ENCODE data around the gene RB1.

Gene RB1

DNA sequence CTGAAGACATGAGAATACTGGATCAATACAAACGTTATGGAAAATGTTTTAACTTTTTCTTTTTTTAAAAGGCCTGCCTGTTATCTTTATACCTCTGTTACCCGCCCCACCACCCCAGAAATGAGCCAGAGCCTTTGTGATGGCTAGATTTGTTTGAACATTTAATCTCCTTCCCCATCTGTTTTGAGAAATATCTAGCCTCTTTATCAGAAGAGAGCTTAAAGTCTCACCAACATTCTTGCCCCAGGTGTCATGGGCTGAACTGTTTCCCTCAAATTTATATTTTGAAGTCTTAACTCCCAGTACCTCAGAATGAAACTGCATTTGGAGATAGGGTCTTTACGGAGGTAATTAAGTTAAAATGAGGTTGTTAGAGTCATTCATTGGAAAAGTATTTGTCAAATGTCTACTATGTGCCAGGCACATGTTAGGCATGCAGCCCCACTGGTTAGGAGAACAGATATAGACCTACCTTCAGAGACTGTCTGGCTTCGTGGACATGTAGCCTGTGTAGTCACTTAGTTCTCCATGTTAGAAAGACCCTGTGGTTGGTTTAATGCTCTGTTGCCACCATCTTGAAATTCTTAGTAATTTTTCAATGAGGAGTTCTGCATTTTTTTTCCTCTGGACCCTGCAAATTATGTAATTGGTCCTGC is 6.3 kb upstream of the RB1 start:
- Histone ChIP-seq H3K27me3 (ENCODE audit: insufficient read depth, low read depth) (no peaks in the 10 kb centered on the region), H3K4me3 (IDR thresholded peaks at IDR 0.05; ENCODE audit: insufficient read depth, low read depth, low read length) (no peak overlapping the region), H3K27ac (no peak overlapping the region), H2AFZ (ENCODE audit: low read depth) (no peak overlapping the region), H3K4me2 (no peak overlapping the region), H3K9ac (no peak overlapping the region), H3K4me1 (ENCODE audit: low read depth, poor library complexity, severe bottlenecking) (no peaks in the 10 kb centered on the region), H4K20me1 (ENCODE audit: insufficient read depth) (no peaks in the 10 kb centered on the region), H3K79me2 (ENCODE audit: insufficient read depth, low read depth) (no peaks in the 10 kb centered on the region), H3K36me3 (ENCODE audit: insufficient read depth) (no peaks in the 10 kb centered on the region)
- TF ChIP-seq, protein P1, sequence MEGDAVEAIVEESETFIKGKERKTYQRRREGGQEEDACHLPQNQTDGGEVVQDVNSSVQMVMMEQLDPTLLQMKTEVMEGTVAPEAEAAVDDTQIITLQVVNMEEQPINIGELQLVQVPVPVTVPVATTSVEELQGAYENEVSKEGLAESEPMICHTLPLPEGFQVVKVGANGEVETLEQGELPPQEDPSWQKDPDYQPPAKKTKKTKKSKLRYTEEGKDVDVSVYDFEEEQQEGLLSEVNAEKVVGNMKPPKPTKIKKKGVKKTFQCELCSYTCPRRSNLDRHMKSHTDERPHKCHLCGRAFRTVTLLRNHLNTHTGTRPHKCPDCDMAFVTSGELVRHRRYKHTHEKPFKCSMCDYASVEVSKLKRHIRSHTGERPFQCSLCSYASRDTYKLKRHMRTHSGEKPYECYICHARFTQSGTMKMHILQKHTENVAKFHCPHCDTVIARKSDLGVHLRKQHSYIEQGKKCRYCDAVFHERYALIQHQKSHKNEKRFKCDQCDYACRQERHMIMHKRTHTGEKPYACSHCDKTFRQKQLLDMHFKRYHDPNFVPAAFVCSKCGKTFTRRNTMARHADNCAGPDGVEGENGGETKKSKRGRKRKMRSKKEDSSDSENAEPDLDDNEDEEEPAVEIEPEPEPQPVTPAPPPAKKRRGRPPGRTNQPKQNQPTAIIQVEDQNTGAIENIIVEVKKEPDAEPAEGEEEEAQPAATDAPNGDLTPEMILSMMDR (conservative IDR thresholded peaks at IDR 0.05; ENCODE audit: low read depth, low read length): no peak

DNA sequence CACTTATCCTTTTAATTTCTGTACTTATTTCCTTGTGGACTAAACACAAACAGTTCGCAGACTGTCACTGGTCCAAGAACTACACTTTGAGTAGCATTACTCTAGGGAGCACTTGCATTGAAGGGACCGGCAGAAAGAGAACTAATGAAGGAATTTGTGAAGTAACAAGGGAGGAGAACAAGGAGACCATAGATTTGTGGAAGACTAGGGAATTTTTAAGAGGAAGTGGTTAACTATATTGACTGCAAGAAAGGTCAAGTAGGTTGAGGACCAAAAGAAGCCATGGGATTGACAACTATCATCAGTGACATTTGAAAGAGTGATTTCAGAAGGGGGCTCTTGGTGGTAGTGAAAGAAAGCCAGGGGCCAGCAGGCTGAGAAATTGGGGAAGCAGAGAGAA is 4.0 kb upstream of the RB1 start:
- no peak overlapping the region for H3K4me2 ChIP-seq
- TF ChIP-seq, protein P1 (conservative IDR thresholded peaks at IDR 0.05; ENCODE audit: low read depth, low read length): no peak

GRCh38 chr13:48302871-48303358 is 636 bp upstream of the RB1 start:
- Histone ChIP-seq H3K27ac (peak overlapping the region; percentile 73), H3K27me3 (ENCODE audit: insufficient read depth, low read depth) (no peaks in the 10 kb centered on the region), H3K4me2 (peak overlapping the region; percentile 68), H4K20me1 (ENCODE audit: insufficient read depth) (no peaks in the 10 kb centered on the region), H3K4me1 (ENCODE audit: low read depth, poor library complexity, severe bottlenecking) (peaks cover 4% of the 10 kb centered on the region), H3K79me2 (ENCODE audit: insufficient read depth, low read depth) (peaks cover 9% of the 10 kb centered on the region; the same call in 1 of the 2 replicates), H2AFZ (ENCODE audit: low read depth) (peak overlapping the region; percentile 83), H3K9ac (peak overlapping the region; percentile 89), H3K4me3 (IDR thresholded peaks at IDR 0.05; ENCODE audit: insufficient read depth, low read depth, low read length) (no peak overlapping the region), H3K36me3 (ENCODE audit: insufficient read depth) (no peaks in the 10 kb centered on the region)
- TF ChIP-seq, protein P1 (conservative IDR thresholded peaks at IDR 0.05; ENCODE audit: low read depth, low read length): no peak

More for the DNA sequence above, 4.0 kb upstream of the RB1 start:
- Histone ChIP-seq H2AFZ (ENCODE audit: low read depth) (no peak overlapping the region), H3K9ac (no peak overlapping the region), H3K4me3 (IDR thresholded peaks at IDR 0.05; ENCODE audit: insufficient read depth, low read depth, low read length) (no peak overlapping the region), H3K79me2 (ENCODE audit: insufficient read depth, low read depth) (peaks cover under 1% of the 10 kb centered on the region; the same call in 1 of the 2 replicates), H4K20me1 (ENCODE audit: insufficient read depth) (no peaks in the 10 kb centered on the region), H3K36me3 (ENCODE audit: insufficient read depth) (no peaks in the 10 kb centered on the region), H3K4me1 (ENCODE audit: low read depth, poor library complexity, severe bottlenecking) (no peaks in the 10 kb centered on the region), H3K27me3 (ENCODE audit: insufficient read depth, low read depth) (no peaks in the 10 kb centered on the region), H3K27ac (no peak overlapping the region)

DNA sequence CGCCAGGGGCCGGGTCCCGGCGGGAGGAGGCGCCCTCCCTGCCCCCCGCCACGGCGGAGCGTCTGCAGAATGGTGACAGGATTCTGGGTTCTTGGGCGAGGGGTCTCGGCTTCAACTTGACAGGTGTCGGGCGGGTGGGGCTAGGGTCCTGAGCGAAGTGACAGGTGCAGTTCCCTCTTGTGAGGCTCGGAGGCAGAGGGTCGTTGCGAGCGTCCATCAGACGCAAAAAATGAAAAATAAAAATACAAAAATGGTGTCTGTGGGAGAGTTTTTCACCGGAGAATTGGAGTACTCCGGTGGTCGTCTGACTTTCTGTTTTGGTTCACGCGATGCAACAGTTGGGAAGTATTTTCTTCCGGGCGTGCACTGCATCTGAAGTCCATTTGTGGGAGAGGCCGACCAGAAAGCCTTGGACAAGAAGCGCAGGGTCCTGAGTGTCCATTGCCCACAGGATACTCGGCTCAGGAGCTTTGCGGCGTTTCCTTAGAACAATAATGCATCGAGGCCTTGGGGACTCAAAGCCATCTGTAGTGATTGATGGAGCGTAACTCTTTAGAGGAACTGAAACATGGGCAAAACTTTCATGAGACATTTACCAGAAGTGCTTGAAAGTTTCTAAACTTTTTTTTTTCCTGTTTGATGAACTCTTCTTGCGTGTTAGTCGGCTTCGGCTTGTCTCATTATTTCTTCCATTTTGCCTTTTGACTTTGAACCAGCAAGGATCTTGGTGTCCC is 759 bp downstream of the RB1 start:
- Histone ChIP-seq H3K36me3 (ENCODE audit: insufficient read depth) (no peaks in the 10 kb centered on the region), H2AFZ (ENCODE audit: low read depth) (peak overlapping the region; percentile 57), H3K27ac (peak overlapping the region; percentile 73), H3K4me1 (ENCODE audit: low read depth, poor library complexity, severe bottlenecking) (peaks cover 4% of the 10 kb centered on the region), H3K79me2 (ENCODE audit: insufficient read depth, low read depth) (peaks cover 9% of the 10 kb centered on the region; the same call in 1 of the 2 replicates), H3K4me3 (IDR thresholded peaks at IDR 0.05; ENCODE audit: insufficient read depth, low read depth, low read length) (no peak overlapping the region), H3K9ac (peak overlapping the region; percentile 89), H3K27me3 (ENCODE audit: insufficient read depth, low read depth) (no peaks in the 10 kb centered on the region), H4K20me1 (ENCODE audit: insufficient read depth) (no peaks in the 10 kb centered on the region), H3K4me2 (peak overlapping the region; percentile 43)
- TF ChIP-seq, protein P1 (conservative IDR thresholded peaks at IDR 0.05; ENCODE audit: low read depth, low read length): no peak
